HG02588 (cell line): ENCODE results near the gene KRT37.

ENCODE experiments used
- ATAC-seq: cut with Tn5 transposase; IDR thresholded peaks from one replicate; pipeline ENCODE4 v1.9.1; 2021; ENCODE audit warnings: mild to moderate bottlenecking, moderate library complexity; ENCODE audit not compliant: unreplicated experiment

The KRT37 gene

GRCh38 chr17:41424111-41424635, at the start of gene KRT37:
Gene KRT37, minus strand, starts transcription at chr17:41424585. Its CDS starts 62 bp downstream, at chr17:41424523.
- no peak for ATAC-seq

DNA sequence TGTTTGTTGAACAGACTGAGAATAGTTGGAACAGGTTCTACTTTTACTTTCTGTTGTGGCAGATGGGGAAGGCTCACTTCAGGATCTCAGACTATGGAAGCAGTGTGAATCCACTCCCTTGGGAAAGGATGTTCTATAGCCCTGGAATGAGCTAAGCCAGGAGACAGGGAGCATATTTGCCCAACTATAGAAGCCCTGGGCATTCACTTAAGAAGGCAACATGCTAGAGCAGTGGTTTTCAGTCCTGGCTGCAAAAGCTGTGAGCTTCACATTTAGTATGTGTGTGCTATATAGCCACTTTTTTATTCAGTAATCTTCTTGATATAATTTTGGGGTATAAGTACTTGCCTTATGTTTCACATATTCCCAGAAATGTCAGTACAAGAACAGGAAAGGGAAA, 44.0 kb upstream of the KRT37 start:
- ATAC-seq, result no peak

GRCh38 chr17:41467561-41467960, 43.2 kb upstream of the KRT37 start:
- ATAC-seq, result no peak

GRCh38 chr17:41466988-41467387, 42.6 kb upstream of the KRT37 start, which contains the start of gene KRT32:
Gene KRT32, minus strand, starts transcription at chr17:41467386. Its CDS starts 61 bp downstream, at chr17:41467325.
- ATAC-seq, result no peak

DNA sequence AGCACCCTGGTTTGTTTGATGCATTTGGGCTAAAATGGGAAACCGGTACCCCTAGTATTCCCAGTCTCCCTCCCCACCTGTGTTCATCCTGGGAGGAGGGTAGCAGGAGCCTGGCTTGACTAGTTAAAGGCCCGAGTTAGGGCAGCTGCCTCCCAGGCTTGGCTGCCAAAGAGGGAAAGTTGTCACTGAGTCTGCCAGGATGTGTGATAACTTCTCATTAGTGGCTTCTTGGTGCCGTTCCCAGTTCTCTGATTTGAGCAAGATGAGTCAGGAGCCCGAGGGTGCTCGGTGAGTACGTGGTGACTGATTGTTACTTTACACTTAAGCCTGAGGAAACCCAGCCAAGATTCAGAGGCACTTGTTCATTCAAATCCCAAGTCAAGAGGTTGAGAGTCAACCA, 40.3 kb upstream of the KRT37 start:
- no peak for ATAC-seq

- no peak for ATAC-seq
Measured at GRCh38 chr17:41464173-41464572, 39.8 kb upstream of the KRT37 start.

DNA sequence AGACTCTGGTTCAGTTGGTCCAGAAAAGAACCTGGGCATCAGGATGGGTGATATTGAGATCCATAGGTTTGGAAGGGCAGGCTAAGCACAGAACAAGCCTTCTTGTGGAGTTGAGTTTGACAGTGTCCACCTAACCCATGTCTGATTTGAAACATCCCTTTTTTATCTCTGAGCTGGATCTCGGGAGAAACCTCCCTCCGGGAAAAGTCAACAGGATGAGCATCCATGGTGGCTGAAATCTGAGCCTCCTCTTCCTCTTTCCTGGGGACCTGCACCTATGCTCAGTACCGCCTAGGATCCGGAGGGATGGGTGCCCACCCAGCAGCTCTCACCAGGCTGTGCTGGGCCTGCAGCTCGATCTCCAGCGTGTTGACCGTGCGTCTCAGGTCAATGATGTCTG, 39.4 kb upstream of the KRT37 start:
- no peak for ATAC-seq

GRCh38 chr17:41462705-41463104, 38.3 kb upstream of the KRT37 start:
- no peak for ATAC-seq

DNA sequence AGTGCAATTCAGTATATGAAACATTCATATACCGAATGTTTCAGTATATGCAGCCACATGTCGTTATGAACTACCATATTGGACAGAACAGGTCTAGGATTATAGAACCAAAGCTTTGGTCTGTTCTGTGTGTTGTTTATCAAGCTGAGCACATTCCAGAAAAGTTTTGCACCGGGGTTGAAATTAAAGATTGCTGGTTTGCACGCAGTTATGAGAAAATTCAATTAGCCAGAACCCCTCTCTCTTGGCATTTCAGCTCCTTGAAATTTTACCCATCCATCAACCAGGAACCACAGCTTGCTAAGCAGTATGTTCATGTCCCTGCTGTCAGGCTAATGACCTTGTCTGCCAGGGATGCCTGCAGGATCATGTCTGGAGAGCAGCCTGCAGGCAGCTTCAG, 33.3 kb upstream of the KRT37 start:
- no peak for ATAC-seq

GRCh38 chr17:41456204-41456603, 31.8 kb upstream of the KRT37 start:
- ATAC-seq, result no peak

DNA sequence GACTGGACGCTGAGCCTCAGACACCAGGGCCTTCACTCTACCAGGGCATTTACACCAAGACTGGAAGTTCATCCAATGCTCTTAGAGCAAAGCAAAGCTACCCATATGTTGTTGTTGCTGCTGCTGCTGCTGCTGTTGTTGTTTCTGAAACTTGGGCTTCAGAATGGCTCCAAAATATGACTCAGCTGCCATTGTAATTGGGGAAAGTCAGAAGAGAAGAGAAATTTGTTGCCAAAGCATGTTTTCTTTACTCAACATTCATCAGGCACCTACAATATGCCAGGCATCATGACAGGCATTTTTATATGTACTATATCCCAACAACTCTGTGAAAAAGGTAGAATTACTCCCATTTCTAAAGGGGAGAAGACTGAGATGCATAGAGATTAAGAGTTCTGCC, 30.9 kb upstream of the KRT37 start:
- no peak for ATAC-seq

GRCh38 chr17:41453066-41453465, 28.7 kb upstream of the KRT37 start:
- ATAC-seq, result no peak

- ATAC-seq, result no peak
Measured at GRCh38 chr17:41452281-41452680, 27.9 kb upstream of the KRT37 start.

DNA sequence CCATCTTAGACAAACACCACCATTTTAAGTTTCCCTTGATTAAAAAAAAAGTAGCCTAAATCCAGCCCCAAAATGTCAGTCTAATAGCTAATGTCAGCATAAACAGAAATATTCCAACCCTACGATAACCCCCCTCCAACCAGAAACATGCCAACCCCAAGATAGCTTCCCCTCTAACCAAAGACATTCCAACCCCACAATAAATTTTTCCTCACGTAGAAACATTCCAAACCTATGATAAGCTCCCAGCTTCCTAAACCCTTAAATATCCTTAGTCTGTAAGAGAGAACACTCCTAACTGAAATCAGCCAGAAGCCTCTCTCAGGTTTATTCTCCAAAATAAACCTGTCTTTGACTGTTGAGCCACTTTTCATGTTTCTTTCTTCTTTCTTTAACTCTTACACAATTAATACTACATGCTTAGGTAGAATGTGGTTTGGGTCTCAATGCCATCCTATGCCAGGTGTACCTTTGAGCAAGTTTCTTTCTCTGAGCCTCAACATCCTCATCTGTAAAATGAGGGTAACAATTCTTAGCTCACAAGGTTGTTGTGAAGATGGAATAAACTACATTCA, 26.9 kb upstream of the KRT37 start:
- no peak for ATAC-seq

DNA sequence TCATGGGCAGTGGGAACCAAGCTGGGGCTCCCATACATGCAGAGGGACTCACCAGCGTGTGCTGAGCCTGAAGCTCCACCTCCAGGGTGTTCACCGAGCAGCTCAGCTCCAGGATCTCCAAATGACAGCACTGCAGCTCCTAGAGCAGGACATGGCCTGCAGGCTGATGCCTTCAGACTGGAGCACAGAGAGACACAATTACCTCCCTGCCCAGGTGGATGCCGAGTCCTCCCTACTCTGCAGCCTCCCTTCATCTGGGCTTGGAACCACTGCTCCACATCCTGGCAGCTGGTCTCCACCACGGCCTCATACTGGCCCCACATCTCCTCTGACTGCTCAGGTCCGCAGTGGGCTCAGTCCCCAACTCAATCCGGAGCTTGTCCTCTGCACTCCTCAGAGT, 24.6 kb upstream of the KRT37 start:
- ATAC-seq, result no peak

- no peak for ATAC-seq
Measured at GRCh38 chr17:41448506-41448905, 24.1 kb upstream of the KRT37 start.

DNA sequence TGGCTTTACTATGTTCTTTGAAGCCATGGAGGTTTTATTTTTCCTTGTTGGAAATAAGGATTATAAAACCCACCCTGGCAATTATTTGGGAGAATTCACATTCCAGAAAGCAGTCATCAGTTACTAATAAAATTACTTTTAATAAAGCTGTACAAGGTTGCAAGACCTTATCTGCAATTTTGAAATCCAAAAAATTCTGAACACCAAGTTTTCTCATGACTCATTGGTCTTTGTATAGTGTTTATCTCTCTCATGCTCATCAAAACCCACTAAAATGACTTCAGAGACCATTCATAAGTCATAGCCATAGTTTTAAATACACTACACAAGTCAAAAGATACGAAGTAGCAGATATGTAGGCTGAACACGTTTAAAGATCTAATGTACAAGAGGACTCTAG, 22.4 kb upstream of the KRT37 start:
- no peak for ATAC-seq

- no peak for ATAC-seq
Measured at GRCh38 chr17:41444640-41445039, 20.3 kb upstream of the KRT37 start.

- ATAC-seq, result no peak
Measured at GRCh38 chr17:41444186-41444585, 19.8 kb upstream of the KRT37 start.

DNA sequence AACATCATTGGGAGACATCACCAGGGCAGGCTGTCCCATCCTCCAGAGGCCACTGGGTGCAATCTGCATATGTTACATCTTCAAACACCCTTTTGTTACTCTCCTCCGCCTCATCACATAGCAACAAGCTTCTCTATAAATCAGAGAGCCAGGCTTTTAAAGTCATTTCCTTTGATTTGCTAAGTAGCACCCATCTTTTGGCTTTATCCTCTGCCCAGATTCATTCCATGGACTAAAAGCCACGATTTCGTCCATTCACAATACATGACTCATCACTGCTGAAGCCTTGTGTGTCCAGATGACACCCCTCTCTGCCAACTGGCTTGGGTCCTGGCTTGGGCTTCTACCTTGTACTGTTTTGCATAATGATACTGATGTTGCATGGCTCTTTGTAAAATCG, 18.4 kb upstream of the KRT37 start:
- ATAC-seq, result no peak

DNA sequence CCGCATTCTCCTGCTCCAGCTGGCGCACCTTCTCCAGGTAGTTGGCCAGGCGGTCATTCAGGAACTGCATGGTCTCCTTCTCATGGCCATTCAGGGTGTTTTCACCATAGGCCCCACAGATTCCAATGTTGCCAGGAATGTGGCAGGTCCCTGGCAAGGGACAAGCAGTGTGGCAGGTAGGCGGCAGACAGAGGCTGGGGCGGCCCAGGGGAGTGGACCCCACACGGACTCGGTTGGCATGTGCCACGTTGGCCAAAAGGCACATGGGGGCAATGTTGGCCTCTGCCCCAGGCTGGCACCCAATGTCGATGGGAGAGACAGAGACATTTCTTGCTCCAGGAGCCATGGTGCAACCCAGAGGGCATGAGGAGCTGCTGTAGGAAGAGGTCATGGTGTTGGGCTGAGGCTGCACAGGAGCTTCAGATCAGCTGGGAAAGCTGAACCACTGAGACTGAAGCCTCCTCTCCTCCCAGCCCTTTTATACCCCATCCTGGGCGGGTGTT, 16.2 kb upstream of the KRT37 start, which contains the start of gene KRT38:
KRT38 (minus strand) TSS at position 453 of the 503 bp plus-strand sequence; CDS start at position 391, 62 bp downstream.
- no peak for ATAC-seq

- no peak for ATAC-seq
Measured at GRCh38 chr17:41439375-41439774, 15.0 kb upstream of the KRT37 start.

GRCh38 chr17:41437769-41438168, 13.4 kb upstream of the KRT37 start:
- ATAC-seq, result no peak
